A673 (cell line): ENCODE measurements around the gene NEURL1B. TPM values are rescaled to one million over a fixed set of nuclear protein-coding genes. Genes with fewer than 3 reads are reported as not detected.

Experiments
- BruUV-seq: library from RNA; stranded (reverse); fragments of 400-500 nt; replicated peaks from 2 replicates; lab custom pipeline; 2021; lab: Mats Ljungman, UMichigan
- CTCF ChIA-PET: fragments of 300-600 bp; sonication (Branson Sonifier 250); formaldehyde crosslinking; loops from one replicate; lab custom pipeline; 2022; ENCODE audit warnings: antibody characterized with exemption; lab: Charles Lee
- POLR2A ChIA-PET: fragments of 300-600 bp; sonication (Branson Sonifier 250); formaldehyde crosslinking; loops from one replicate; lab custom pipeline; 2022; ENCODE audit warnings: antibody characterized with exemption; ENCODE audit not compliant: low non-redundant PET; lab: Charles Lee
- DNase-seq: peaks from one replicate; pipeline ENCODE4 v3.0.0-alpha.2; 2015; ENCODE audit warnings: low spot score
- H3K27ac ChIP-seq: fragments of 200-600 bp; sonication (generic); 2 replicates; pipeline ENCODE4 v1.5.1; 2016; ENCODE audit warnings: mixed run types, low read depth, mild to moderate bottlenecking, mixed read lengths, antibody characterized with exemption, low read length; ENCODE audit not compliant: poor library complexity, severe bottlenecking
- H3K27me3 ChIP-seq: fragments of 200-600 bp; sonication (generic); replicated peaks from 2 replicates; pipeline ENCODE4 v1.6.1; 2017; ENCODE audit warnings: mixed run types, low read depth, mild to moderate bottlenecking, mixed read lengths, antibody characterized with exemption, low read length; ENCODE audit not compliant: insufficient read depth, poor library complexity
- H3K36me3 ChIP-seq: fragments of 200-600 bp; sonication (generic); 2 replicates; pipeline ENCODE4 v1.6.1; 2016; ENCODE audit warnings: mixed run types, mild to moderate bottlenecking, mixed read lengths, antibody characterized with exemption, low read length; ENCODE audit not compliant: insufficient read depth, poor library complexity, severe bottlenecking
- H3K4me1 ChIP-seq: fragments of 200-600 bp; sonication (generic); 2 replicates; pipeline ENCODE4 v1.6.1; 2017; ENCODE audit warnings: mixed run types, mild to moderate bottlenecking, mixed read lengths, antibody characterized with exemption, low read length; ENCODE audit not compliant: insufficient read depth, poor library complexity, severe bottlenecking
- H3K4me3 ChIP-seq: fragments of 200-600 bp; sonication (generic); 2 replicates; pipeline ENCODE4 v1.5.1; 2016; ENCODE audit warnings: low read depth, mixed run types, mild to moderate bottlenecking, mixed read lengths, low read length; ENCODE audit not compliant: poor library complexity, severe bottlenecking
- H3K9me3 ChIP-seq: fragments of 200-600 bp; sonication (generic); 2 replicates; pipeline ENCODE4 v1.6.1; 2016; ENCODE audit warnings: mixed run types, low read depth, mild to moderate bottlenecking, mixed read lengths, antibody characterized with exemption, low read length; ENCODE audit not compliant: poor library complexity, severe bottlenecking
- CTCF ChIP-seq: fragments of 300-800, 200-600 bp; sonication (generic); conservative IDR thresholded peaks from 2 replicates; pipeline ENCODE4 v1.5.1; 2017; ENCODE audit warnings: low read depth, mild to moderate bottlenecking, antibody characterized with exemption, low read length, moderate library complexity, mixed read lengths
- EZH2 ChIP-seq: fragments of 200-600 bp; sonication (generic); IDR thresholded peaks from 2 replicates; pipeline ENCODE4 v1.6.1; 2017; ENCODE audit warnings: borderline replicate concordance, low read depth, mild to moderate bottlenecking, mixed read lengths, antibody characterized with exemption, low read length; ENCODE audit not compliant: poor library complexity, severe bottlenecking
- intact Hi-C: fragments of 100-400 bp; cut with micrococcal nuclease; formaldehyde crosslinking; loops from one replicate; pipeline ENCODE4 v1.10.0; 2022; ENCODE audit not compliant: unreplicated experiment
- total RNA-seq: library from RNA; stranded (reverse); gene quantifications from 2 replicates; pipeline ENCODE4 v1.2.3, GENCODE V29; 2021

NEURL1B gene
- total RNA-seq, 1 experiment from 2014 or later, result 5.1 TPM

GRCh38 chr5:172630986-172631385 lies 10.1 kb upstream of the NEURL1B start:
- Histone ChIP-seq H3K27ac (no peak overlapping the region), H3K36me3 (no peaks in the 10 kb centered on the region), H3K27me3 (no peaks in the 10 kb centered on the region), H3K9me3 (no peaks in the 10 kb centered on the region), H3K4me1 (no peaks in the 10 kb centered on the region), H3K4me3 (no peak overlapping the region)
- ChIA-PET CTCF (no interaction called here), POLR2A (no interaction called here)
- intact Hi-C loops, result no loop called here
- DNase-seq, result no peak
- no peak for TF ChIP-seq CTCF
- no peak for TF ChIP-seq EZH2
- no TSS peak for BruUV-seq

GRCh38 chr5:172632346-172633092 lies 8.5 kb upstream of the NEURL1B start:
- intact Hi-C loops, result no loop called here
- ChIA-PET CTCF (no interaction called here), POLR2A (no interaction called here)
- BruUV-seq, result no TSS peak
- no peak for DNase-seq
- Histone ChIP-seq H3K4me3 (no peak overlapping the region), H3K4me1 (no peaks in the 10 kb centered on the region), H3K27ac (no peak overlapping the region), H3K9me3 (no peaks in the 10 kb centered on the region), H3K36me3 (no peaks in the 10 kb centered on the region), H3K27me3 (no peaks in the 10 kb centered on the region)
- TF ChIP-seq CTCF, result no peak
- TF ChIP-seq EZH2, result no peak

GRCh38 chr5:172633403-172633970 lies 7.6 kb upstream of the NEURL1B start:
- no peaks in the 10 kb centered on the region for H3K4me1 ChIP-seq
- H3K4me3 ChIP-seq, result no peak overlapping the region
- H3K36me3 ChIP-seq, result no peaks in the 10 kb centered on the region
- no peaks in the 10 kb centered on the region for H3K9me3 ChIP-seq
- TF ChIP-seq CTCF (no peak), EZH2 (no peak)
- H3K27ac ChIP-seq, result no peak overlapping the region
- CTCF ChIA-PET, result no interaction called here
- BruUV-seq, result no TSS peak
- no peaks in the 10 kb centered on the region for H3K27me3 ChIP-seq
- intact Hi-C loops, result no loop called here
- POLR2A ChIA-PET, result no interaction called here
- DNase-seq, result no peak
